Trophoblast cell (in vitro differentiated cells and primary cell): ENCODE results near the gene MYLK.

Experiments
- DNase-seq, 2 donors: peaks; one replicate each; pipeline ENCODE4 v3.0.0-alpha.2; 2016
- H2AFZ ChIP-seq: 2 replicates; pipeline ENCODE4 v1.6.1; 2013; ENCODE audit warnings: low read length, moderate library complexity, mild to moderate bottlenecking; ENCODE audit not compliant: insufficient read depth, poor library complexity
- H2AK5ac ChIP-seq: 2 replicates; pipeline ENCODE4 v1.6.1; 2013; ENCODE audit warnings: mild to moderate bottlenecking, low read length
- H2BK120ac ChIP-seq: 2 replicates; pipeline ENCODE4 v1.6.1; 2013; ENCODE audit warnings: low read length, mild to moderate bottlenecking, moderate library complexity; ENCODE audit not compliant: insufficient read depth, poor library complexity
- H2BK12ac ChIP-seq: 2 replicates; pipeline ENCODE4 v1.6.1; 2013; ENCODE audit warnings: mild to moderate bottlenecking, low read length, moderate library complexity
- H2BK5ac ChIP-seq: 2 replicates; pipeline ENCODE4 v1.6.1; 2013; ENCODE audit warnings: low read length, low read depth, moderate library complexity, mild to moderate bottlenecking; ENCODE audit not compliant: poor library complexity
- H3K14ac ChIP-seq: 2 replicates; pipeline ENCODE4 v1.6.1; 2013; ENCODE audit warnings: mild to moderate bottlenecking, low read length
- H3K18ac ChIP-seq: 2 replicates; pipeline ENCODE4 v1.6.1; 2013; ENCODE audit warnings: mild to moderate bottlenecking, low read length
- H3K23ac ChIP-seq: 2 replicates; pipeline ENCODE4 v1.6.1; 2013; ENCODE audit warnings: low read length
- H3K27ac ChIP-seq: 2 replicates; pipeline ENCODE4 v1.5.1; 2013; ENCODE audit warnings: low read depth, mild to moderate bottlenecking, inconsistent platforms, low read length, moderate library complexity
- H3K27me3 ChIP-seq: 2 replicates; pipeline ENCODE4 v1.6.1; 2013; ENCODE audit warnings: inconsistent platforms, mild to moderate bottlenecking, low read length, moderate library complexity; ENCODE audit not compliant: insufficient read depth
- H3K36me3 ChIP-seq, 2 experiments: 1 replicate in 1 of 2; 2 replicates in 1 of 2; pipeline ENCODE4 v1.6.1; 2013; ENCODE audit warnings: low read length in 2 of 2, mild to moderate bottlenecking in 2 of 2, moderate library complexity in 1 of 2; ENCODE audit not compliant: insufficient read depth in 2 of 2, control insufficient read depth in 1 of 2
- H3K4ac ChIP-seq: 2 replicates; pipeline ENCODE4 v1.6.1; 2013; ENCODE audit warnings: low read depth, mild to moderate bottlenecking, low read length, moderate library complexity
- H3K4me1 ChIP-seq, 2 experiments: 1 replicate in 1 of 2; 2 replicates in 1 of 2; pipeline ENCODE4 v1.6.1; 2013; ENCODE audit warnings: low read length in 2 of 2, mild to moderate bottlenecking in 2 of 2, moderate library complexity in 1 of 2; ENCODE audit not compliant: insufficient read depth in 2 of 2, control insufficient read depth in 1 of 2
- H3K4me2 ChIP-seq: 2 replicates; pipeline ENCODE4 v1.6.1; 2013; ENCODE audit warnings: inconsistent platforms, mild to moderate bottlenecking, low read length, moderate library complexity
- H3K4me3 ChIP-seq: 2 replicates; pipeline ENCODE4 v1.5.1; 2013; ENCODE audit warnings: mild to moderate bottlenecking, low read depth, low read length, inconsistent platforms
- H3K79me1 ChIP-seq: one replicate; pipeline ENCODE4 v1.6.1; 2013; ENCODE audit warnings: low read length
- H3K79me2 ChIP-seq: 2 replicates; pipeline ENCODE4 v1.6.1; 2013; ENCODE audit warnings: low read length, mild to moderate bottlenecking; ENCODE audit not compliant: control insufficient read depth, insufficient read depth, poor library complexity
- H3K9ac ChIP-seq: 2 replicates; pipeline ENCODE4 v1.6.1; 2013; ENCODE audit warnings: mild to moderate bottlenecking, low read length
- H3K9me3 ChIP-seq: 2 replicates; pipeline ENCODE4 v1.6.1; 2013; ENCODE audit warnings: low read depth, mild to moderate bottlenecking, control low read depth, inconsistent platforms, low read length; ENCODE audit not compliant: insufficient read depth
- H4K12ac ChIP-seq: 2 replicates; pipeline ENCODE4 v1.6.1; 2013; ENCODE audit warnings: low read depth, mild to moderate bottlenecking, low read length, moderate library complexity
- H4K8ac ChIP-seq: 2 replicates; pipeline ENCODE4 v1.6.1; 2013; ENCODE audit warnings: low read depth, mild to moderate bottlenecking, low read length, moderate library complexity
- H4K91ac ChIP-seq: one replicate; pipeline ENCODE4 v1.6.1; 2013; ENCODE audit warnings: low read depth, mild to moderate bottlenecking, low read length, moderate library complexity
- WGBS: extraction: QIAGEN DNeasy Blood & Tissue Kit; methylation state at CpG from one replicate; pipeline ENCODE4 v1.1.7; 2013; ENCODE audit warnings: missing lambda C conversion rate; ENCODE audit not compliant: insufficient read length, insufficient coverage; ENCODE audit errors: extremely low coverage; 5-methylcytosine and 5-hydroxymethylcytosine counted together

The MYLK gene

GRCh38 chr3:123778525-123778924, 105.6 kb downstream of the MYLK start:
- peaks cover 22 to 30% of the 10 kb centered on the region in 2 experiments for H3K4me1 ChIP-seq
- peak overlapping the region; percentile 41 for H4K91ac ChIP-seq
- H3K27me3 ChIP-seq = no peaks in the 10 kb centered on the region
- H3K4ac ChIP-seq = peak overlapping the region; percentile 1
- H3K36me3 ChIP-seq = no peaks in the 10 kb centered on the region
- no CpG with 5 or more reads among the region's 7 CpGs for WGBS
- H3K23ac ChIP-seq = no peak overlapping the region
- peak overlapping the region; percentile 66 for H2BK12ac ChIP-seq
- peak overlapping the region; percentile 39 for H2BK120ac ChIP-seq
- peak overlapping the region; percentile 3 for H2BK5ac ChIP-seq
- no peak for DNase-seq
- peak overlapping the region; percentile 56 for H2AK5ac ChIP-seq
- H3K4me2 ChIP-seq = no peak overlapping the region
- peaks cover 17% of the 10 kb centered on the region for H3K79me1 ChIP-seq
- peaks cover 2% of the 10 kb centered on the region for H3K79me2 ChIP-seq
- no peak overlapping the region for H3K4me3 ChIP-seq
- H2AFZ ChIP-seq = no peak overlapping the region
- H4K8ac ChIP-seq = peak overlapping the region; percentile 71
- peak overlapping the region; percentile 1 for H3K14ac ChIP-seq
- H4K12ac ChIP-seq = no peak overlapping the region
- H3K9ac ChIP-seq = no peak overlapping the region
- H3K9me3 ChIP-seq = no peaks in the 10 kb centered on the region
- peak overlapping the region; percentile 20 for H3K27ac ChIP-seq
- H3K18ac ChIP-seq = peak overlapping the region; percentile 54

- Histone ChIP-seq H3K36me3 (no peaks in the 10 kb centered on the region), H3K79me2 (peaks cover 2% of the 10 kb centered on the region), H3K79me1 (peaks cover 14% of the 10 kb centered on the region), H4K8ac (no peak overlapping the region), H3K4ac (no peak overlapping the region), H3K14ac (no peak overlapping the region), H2BK5ac (no peak overlapping the region), H2AK5ac (peak overlapping the region; percentile 13), H4K91ac (no peak overlapping the region), H3K9ac (no peak overlapping the region), H2BK120ac (no peak overlapping the region), H2AFZ (no peak overlapping the region), H3K27ac (no peak overlapping the region), H3K9me3 (no peaks in the 10 kb centered on the region), H3K4me2 (no peak overlapping the region), H3K23ac (no peak overlapping the region), H3K4me3 (no peak overlapping the region), H3K27me3 (no peaks in the 10 kb centered on the region), H4K12ac (no peak overlapping the region), H2BK12ac (peak overlapping the region; percentile 6), H3K18ac (peak overlapping the region; percentile 45), H3K4me1 (peaks cover 22 to 30% of the 10 kb centered on the region in 2 experiments)
- WGBS = no CpG with 5 or more reads among the region's 5 CpGs
- DNase-seq = no peak
These were observed 107.9 kb downstream of the MYLK start for GRCh38 chr3:123776071-123776782.

GRCh38 chr3:123774474-123774873, 109.7 kb downstream of the MYLK start:
- no peak overlapping the region for H3K4me2 ChIP-seq
- no peak overlapping the region for H4K8ac ChIP-seq
- H2BK12ac ChIP-seq = no peak overlapping the region
- no peak overlapping the region for H3K18ac ChIP-seq
- no peak overlapping the region for H4K12ac ChIP-seq
- H4K91ac ChIP-seq = no peak overlapping the region
- peaks cover 16 to 17% of the 10 kb centered on the region in 2 experiments for H3K4me1 ChIP-seq
- no peak overlapping the region for H2AK5ac ChIP-seq
- no peak overlapping the region for H2AFZ ChIP-seq
- no peak overlapping the region for H3K27ac ChIP-seq
- no peak overlapping the region for H2BK5ac ChIP-seq
- no peaks in the 10 kb centered on the region for H3K27me3 ChIP-seq
- H3K14ac ChIP-seq = no peak overlapping the region
- H3K79me1 ChIP-seq = peaks cover 6% of the 10 kb centered on the region
- peaks cover 2% of the 10 kb centered on the region for H3K9me3 ChIP-seq
- H3K4me3 ChIP-seq = no peak overlapping the region
- H3K79me2 ChIP-seq = peaks cover 2% of the 10 kb centered on the region
- H3K9ac ChIP-seq = no peak overlapping the region
- DNase-seq = no peak
- WGBS = no CpG with 5 or more reads among the region's 3 CpGs
- no peak overlapping the region for H2BK120ac ChIP-seq
- no peak overlapping the region for H3K4ac ChIP-seq
- no peak overlapping the region for H3K23ac ChIP-seq
- peaks cover 0 to 2% of the 10 kb centered on the region in 2 experiments for H3K36me3 ChIP-seq

- no peak overlapping the region for H3K9ac ChIP-seq
- H4K8ac ChIP-seq = no peak overlapping the region
- no peak overlapping the region for H3K4me2 ChIP-seq
- no peak overlapping the region for H3K4me3 ChIP-seq
- WGBS = no CpG with 5 or more reads among the region's 7 CpGs
- no peak overlapping the region for H2AK5ac ChIP-seq
- DNase-seq = no peak
- no peak overlapping the region for H4K91ac ChIP-seq
- peaks cover 0 to 2% of the 10 kb centered on the region in 2 experiments for H3K36me3 ChIP-seq
- H4K12ac ChIP-seq = no peak overlapping the region
- no peak overlapping the region for H3K18ac ChIP-seq
- H3K4me1 ChIP-seq = peaks cover 12 to 13% of the 10 kb centered on the region in 2 experiments
- H3K9me3 ChIP-seq = peaks cover 2% of the 10 kb centered on the region
- H3K27ac ChIP-seq = peak overlapping the region; percentile 9
- H3K23ac ChIP-seq = no peak overlapping the region
- no peak overlapping the region for H2BK5ac ChIP-seq
- no peak overlapping the region for H3K14ac ChIP-seq
- H3K79me2 ChIP-seq = peaks cover 2% of the 10 kb centered on the region
- no peak overlapping the region for H2AFZ ChIP-seq
- H2BK120ac ChIP-seq = no peak overlapping the region
- H3K4ac ChIP-seq = no peak overlapping the region
- no peaks in the 10 kb centered on the region for H3K27me3 ChIP-seq
- H2BK12ac ChIP-seq = no peak overlapping the region
- H3K79me1 ChIP-seq = peaks cover 6% of the 10 kb centered on the region
These were observed 110.3 kb downstream of the MYLK start for GRCh38 chr3:123773681-123774431.
